Measurements from ENCODE around the gene GNG11. TPM values are rescaled to one million over a fixed set of nuclear protein-coding genes. Genes with fewer than 3 reads are reported as not detected.
A peak's percentile ranks its signal among the peaks of the same experiment; 100 is the strongest.
"Not testable (repeated sequence)": the region's sequence is repeated elsewhere in the genome, so short reads cannot be mapped to it uniquely, and the experiment has no call there.

The GNG11 gene
- total RNA-seq, 1 donor from 2014 or later: 29.6 TPM

DNA sequence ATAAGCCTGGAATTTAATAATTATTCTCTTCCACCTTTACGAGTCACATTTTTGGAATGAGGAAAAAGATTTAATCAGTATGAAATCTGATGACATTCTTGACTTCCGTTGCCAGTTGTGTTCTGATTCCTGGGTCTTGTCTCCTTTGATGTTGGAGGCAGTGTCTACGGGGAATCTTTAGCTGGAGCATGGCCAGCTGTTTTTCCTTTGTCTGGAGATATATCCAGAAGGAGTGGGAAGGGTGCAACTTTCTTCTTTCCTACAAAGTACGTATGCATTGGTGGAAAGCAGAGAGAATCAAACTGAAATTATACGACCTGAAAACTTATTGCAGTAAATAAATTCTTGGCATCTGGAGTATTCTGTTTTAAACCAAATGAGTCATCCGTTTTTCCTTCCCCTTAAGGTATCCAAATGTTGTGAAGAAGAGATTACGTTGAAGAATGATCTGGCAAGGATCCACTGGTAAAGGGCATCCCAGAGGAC lies 6.9 kb upstream of the GNG11 start:
- no peak for DNase-seq
- intact Hi-C loops (cut with micrococcal nuclease): no loop called here
- H3K27me3 ChIP-seq (ENCODE audit: low read depth): no peaks in the 10 kb centered on the region
- TF ChIP-seq, protein P1, sequence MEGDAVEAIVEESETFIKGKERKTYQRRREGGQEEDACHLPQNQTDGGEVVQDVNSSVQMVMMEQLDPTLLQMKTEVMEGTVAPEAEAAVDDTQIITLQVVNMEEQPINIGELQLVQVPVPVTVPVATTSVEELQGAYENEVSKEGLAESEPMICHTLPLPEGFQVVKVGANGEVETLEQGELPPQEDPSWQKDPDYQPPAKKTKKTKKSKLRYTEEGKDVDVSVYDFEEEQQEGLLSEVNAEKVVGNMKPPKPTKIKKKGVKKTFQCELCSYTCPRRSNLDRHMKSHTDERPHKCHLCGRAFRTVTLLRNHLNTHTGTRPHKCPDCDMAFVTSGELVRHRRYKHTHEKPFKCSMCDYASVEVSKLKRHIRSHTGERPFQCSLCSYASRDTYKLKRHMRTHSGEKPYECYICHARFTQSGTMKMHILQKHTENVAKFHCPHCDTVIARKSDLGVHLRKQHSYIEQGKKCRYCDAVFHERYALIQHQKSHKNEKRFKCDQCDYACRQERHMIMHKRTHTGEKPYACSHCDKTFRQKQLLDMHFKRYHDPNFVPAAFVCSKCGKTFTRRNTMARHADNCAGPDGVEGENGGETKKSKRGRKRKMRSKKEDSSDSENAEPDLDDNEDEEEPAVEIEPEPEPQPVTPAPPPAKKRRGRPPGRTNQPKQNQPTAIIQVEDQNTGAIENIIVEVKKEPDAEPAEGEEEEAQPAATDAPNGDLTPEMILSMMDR (IDR thresholded peaks at IDR 0.05; ENCODE audit: borderline replicate concordance): no peak
- peak overlapping the region; percentile 18 for H3K4me3 ChIP-seq
- H3K9me3 ChIP-seq (replicated peaks): no peaks in the 10 kb centered on the region
- peak overlapping the region; percentile 71 for H3K27ac ChIP-seq (replicated peaks)
- no peaks in the 10 kb centered on the region for H3K36me3 ChIP-seq
- H3K4me1 ChIP-seq: peaks cover 34% of the 10 kb centered on the region

DNA sequence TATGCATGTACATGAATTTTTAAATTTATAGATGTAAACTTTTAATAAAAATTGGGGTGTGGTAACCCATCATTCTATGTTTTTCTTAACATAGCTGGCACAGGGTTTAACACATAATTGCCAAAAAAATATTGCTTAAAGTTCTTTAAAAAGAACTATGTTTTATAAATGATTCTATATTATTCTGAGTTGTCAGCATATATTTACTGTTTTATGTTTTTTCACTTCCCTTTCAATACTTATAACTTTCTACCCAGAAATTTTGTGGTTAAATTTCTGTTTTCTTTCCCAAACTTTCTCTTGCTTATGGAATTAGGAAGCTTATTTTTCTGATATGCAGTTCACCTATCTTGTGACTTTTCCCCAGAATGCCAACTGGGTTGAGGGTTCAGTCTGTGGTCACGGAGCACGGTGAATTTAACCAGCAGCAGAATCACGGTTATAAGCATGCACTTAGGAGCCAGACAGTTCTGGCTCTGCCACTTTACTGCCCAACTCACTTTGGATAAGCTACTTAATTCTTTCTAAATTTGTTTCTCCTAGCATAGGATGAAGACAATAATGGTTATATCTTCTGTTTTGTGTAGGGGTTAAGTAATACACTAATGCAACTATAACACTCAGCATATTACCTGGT lies 6.2 kb upstream of the GNG11 start:
- H3K4me1 ChIP-seq: peaks cover 34% of the 10 kb centered on the region
- H3K27me3 ChIP-seq (ENCODE audit: low read depth); H3K9me3 ChIP-seq (replicated peaks); intact Hi-C loops (cut with micrococcal nuclease); DNase-seq; H3K36me3 ChIP-seq: not testable (repeated sequence)
- H3K27ac ChIP-seq (replicated peaks): peak overlapping the region; percentile 71
- peak overlapping the region; percentile 18 for H3K4me3 ChIP-seq

DNA sequence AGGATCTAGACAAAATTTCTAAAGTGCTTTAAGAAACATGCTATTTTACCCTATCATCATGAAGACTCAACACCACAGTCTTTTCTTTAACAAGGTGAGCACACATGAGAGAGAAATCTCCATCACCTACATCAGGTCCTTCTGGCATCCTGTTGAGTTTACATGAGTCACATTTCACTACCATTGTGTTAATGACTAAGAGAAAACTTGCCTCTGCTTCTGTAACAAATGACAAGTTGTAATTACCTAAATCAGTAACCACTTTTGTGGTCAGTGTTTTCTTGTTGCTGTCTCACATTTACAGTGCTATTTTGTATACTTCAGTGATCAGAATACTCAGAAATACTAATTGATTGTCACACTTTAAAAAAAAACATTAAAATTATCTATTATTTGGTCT lies 5.6 kb upstream of the GNG11 start:
- Histone ChIP-seq H3K4me1 (peaks cover 34% of the 10 kb centered on the region), H3K27ac (replicated peaks) (peak overlapping the region; percentile 22)
- H3K4me3 ChIP-seq; intact Hi-C loops (cut with micrococcal nuclease); H3K27me3 ChIP-seq (ENCODE audit: low read depth); H3K36me3 ChIP-seq; DNase-seq; H3K9me3 ChIP-seq (replicated peaks): not testable (repeated sequence)

DNA sequence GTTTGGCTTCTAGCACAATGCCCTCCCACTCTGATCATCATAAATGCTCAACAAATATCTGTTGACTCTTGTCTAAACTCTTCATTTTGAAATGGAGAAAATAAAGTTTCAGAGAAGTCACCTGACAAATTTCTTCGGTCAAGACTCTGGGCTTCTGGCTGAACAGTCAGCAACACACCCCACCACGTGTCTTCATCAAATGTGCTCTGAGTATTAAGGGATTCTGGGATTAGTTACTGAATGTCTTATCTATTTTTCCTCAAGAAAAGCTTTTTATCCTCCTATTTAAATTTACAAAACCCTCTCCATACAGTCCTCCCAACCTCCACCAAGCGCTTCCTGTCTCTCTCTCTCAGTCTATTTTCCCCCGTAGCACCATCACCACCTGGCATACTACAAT lies 5.2 kb upstream of the GNG11 start:
- H3K9me3 ChIP-seq (replicated peaks); H3K27ac ChIP-seq (replicated peaks); H3K27me3 ChIP-seq (ENCODE audit: low read depth); H3K4me3 ChIP-seq; intact Hi-C loops (cut with micrococcal nuclease); DNase-seq; H3K36me3 ChIP-seq: not testable (repeated sequence)
- H3K4me1 ChIP-seq: peaks cover 34% of the 10 kb centered on the region

DNA sequence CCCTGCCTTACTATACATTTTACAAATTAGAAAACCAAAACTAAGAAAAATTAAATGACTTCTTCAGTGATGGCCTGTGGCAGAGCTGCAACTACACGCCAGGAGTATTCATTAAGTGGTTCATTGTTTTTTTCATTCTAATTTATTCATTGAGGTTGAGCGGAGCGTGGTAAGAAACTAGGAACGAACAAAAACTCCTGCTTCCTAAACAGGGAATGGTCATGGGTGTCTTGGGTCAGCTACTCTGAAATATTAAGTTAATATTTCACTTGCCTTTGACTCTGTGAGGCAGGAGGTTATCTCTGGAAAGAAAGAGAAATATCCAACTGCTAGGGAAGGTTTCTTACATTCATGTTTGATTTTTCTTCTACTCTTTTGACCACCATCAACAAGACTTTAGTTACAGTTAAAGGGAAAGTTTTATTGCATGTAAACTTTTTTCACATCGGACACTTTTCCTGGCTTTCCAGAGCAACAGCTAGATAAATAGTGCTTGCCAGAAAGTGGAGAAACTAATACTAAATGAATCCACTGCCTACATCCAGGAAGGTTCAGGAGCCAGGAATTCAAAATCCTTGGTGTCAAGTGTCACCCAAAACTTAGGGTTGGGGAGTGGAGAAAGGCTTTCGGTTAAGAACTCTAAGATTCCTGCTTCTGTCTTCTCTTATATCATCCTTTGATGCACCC lies 896 bp upstream of the GNG11 start:
- Histone ChIP-seq H3K27me3 (ENCODE audit: low read depth) (no peaks in the 10 kb centered on the region), H3K4me1 (peaks cover 37% of the 10 kb centered on the region), H3K36me3 (no peaks in the 10 kb centered on the region), H3K9me3 (replicated peaks) (no peaks in the 10 kb centered on the region), H3K27ac (replicated peaks) (peak overlapping the region; percentile 94), H3K4me3 (peak overlapping the region; percentile 71)
- intact Hi-C loops (cut with micrococcal nuclease): no loop called here
- DNase-seq: no peak
- TF ChIP-seq, protein P1 (IDR thresholded peaks at IDR 0.05; ENCODE audit: borderline replicate concordance): no peak

DNA sequence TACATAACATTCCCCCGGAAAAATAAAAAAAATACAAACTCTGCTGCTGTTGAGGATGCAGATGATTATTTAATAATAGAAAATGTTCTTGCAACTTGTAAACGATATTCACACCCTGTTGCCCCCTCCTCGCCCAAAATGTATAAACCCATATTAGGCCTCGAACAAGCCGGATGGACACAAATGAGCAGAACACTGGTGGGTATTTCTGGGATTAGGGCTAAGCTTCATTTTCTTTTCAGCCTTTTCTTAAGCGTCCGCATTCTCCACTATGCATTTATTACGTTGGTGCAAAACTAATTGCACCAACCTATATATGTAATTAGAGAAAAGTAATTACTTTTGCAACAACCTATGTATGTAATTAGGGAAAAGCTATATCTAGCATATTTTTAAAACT lies 349 bp upstream of the GNG11 start:
- no peaks in the 10 kb centered on the region for H3K27me3 ChIP-seq (ENCODE audit: low read depth)
- intact Hi-C loops (cut with micrococcal nuclease): no loop called here

More for the DNA sequence above, 349 bp upstream of the GNG11 start:
- peak overlapping the region; percentile 71 for H3K4me3 ChIP-seq
- H3K4me1 ChIP-seq: peaks cover 43% of the 10 kb centered on the region
- TF ChIP-seq, protein P1 (IDR thresholded peaks at IDR 0.05; ENCODE audit: borderline replicate concordance): no peak
- peaks cover 2% of the 10 kb centered on the region for H3K36me3 ChIP-seq
- no peaks in the 10 kb centered on the region for H3K9me3 ChIP-seq (replicated peaks)
- no peak for DNase-seq
- peak overlapping the region; percentile 94 for H3K27ac ChIP-seq (replicated peaks)
